NCI-H1092 (cell line): ENCODE results near the gene MACROH2A1.

Source experiments
- DNase-seq: peaks from one replicate; lab custom pipeline; 2025; lab: John Stamatoyannopoulos, UW

MACROH2A1 gene

GRCh38 chr5:135397084-135397483, 1.9 kb downstream of the MACROH2A1 start:
- no peak for DNase-seq

GRCh38 chr5:135396459-135397055, 2.5 kb downstream of the MACROH2A1 start:
- DNase-seq = no peak

DNA sequence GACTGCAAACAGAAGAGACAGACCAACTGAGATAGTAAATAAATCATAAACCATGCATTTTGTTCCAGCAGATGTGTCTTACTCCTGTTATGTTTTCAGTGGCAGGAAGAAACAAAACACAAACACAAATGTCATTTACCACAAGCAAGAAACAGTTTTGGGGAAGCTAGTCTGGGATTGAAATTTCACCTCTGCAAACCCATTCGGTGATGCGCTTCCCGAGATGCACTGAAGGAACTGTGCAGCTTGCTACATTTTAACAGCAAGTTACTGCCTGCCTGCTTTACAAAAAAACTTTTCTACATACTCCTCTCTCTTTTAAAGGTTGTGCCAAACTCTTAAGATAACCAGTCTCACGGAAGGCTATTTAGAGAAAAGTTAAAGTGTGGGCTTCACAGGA, 3.2 kb downstream of the MACROH2A1 start:
- no peak for DNase-seq

DNA sequence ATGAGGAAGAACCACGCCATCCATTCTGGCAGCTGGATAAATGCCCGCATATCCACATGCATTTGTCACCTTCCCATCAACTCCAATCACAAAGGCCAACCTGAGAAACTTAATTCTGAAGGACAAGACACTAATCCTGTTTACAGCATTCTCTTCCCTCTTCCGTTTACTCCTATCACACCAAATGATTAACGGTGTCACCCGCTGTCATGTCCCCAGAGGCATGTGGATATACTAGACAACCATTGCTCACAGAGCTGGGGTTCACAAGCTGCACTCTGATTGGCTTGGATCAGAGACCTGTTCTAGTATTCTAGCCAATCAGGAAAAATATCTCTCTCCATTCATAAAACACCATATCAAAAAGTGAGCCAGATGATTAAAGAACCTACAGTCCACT, 3.6 kb downstream of the MACROH2A1 start:
- no peak for DNase-seq

DNA sequence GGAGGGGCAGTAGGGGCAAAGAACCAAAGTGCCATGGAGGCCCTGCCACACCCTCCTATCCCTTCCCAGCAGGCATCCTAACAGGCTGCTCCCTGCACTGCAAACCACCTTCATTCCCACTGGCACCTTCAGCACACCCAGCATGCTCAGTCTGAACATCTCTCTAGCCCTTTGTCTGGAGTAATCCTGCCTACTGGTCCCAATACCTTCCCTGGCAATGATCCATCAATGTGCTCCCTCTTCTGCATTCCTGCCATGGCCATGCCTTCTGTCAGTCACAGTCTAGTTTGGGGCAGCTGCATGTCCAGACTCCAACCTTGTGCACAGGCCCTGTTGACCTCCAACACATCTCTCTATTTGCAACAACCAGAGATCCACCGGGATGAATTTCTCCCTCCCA, 4.9 kb downstream of the MACROH2A1 start:
- DNase-seq = no peak

- no peak for DNase-seq
Measured at GRCh38 chr5:135393691-135394090, 5.3 kb downstream of the MACROH2A1 start.

DNA sequence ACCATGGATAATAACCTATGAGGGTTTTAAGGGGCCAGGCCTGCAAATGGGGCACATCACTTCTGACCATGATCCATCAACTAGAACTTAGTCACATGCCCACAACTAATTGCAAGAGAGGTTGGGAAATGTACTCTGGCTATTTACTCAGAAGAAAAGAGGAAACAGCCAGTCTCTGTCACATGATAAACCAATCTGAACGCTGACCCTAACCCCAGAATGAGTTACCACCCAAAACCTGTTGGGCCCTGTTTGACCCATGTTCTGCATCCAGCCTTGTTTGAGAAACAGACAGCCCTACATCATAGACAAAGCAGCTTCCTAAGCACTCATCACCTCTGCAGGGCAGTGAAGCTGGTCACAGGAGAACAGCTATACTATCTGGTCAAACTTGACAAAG, 5.8 kb downstream of the MACROH2A1 start:
- no peak for DNase-seq

DNA sequence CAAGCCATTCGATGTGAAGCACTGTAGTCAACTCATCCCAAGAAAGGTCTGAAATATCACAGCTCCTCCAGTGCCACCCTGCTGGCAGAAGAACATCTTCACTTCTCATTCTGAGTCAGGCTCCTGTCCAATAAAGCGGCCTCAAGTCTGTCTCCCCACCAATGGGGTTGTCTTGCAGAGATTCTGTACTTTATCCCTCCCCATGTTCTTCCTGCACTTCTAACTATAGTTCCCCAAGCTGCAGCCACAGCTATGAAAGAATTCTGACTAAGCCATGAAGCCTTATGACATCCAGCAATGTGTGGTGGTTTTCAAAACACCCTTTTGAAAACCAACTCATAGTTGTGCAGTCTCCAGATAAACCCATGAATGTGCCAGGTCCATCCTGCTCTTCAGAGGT, 6.8 kb downstream of the MACROH2A1 start:
- no peak for DNase-seq

DNA sequence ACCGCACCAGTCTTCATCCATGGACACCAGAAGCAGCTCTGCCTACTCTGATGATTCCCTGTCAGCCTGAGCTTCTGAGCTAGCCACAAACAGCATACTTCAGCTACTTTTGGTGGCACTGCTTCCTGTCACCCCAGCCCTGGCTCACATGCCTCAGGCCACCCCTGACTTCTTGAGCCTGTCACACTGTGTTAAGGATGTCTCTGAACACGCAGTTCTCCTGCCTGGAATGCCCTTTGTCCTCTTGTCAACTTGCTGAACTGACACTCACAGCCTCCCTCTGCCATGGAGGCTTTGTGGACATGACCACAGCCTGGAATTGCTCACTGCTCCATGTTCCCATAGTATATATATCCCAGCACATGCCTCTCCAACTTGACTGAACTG, 7.2 kb downstream of the MACROH2A1 start:
- no peak for DNase-seq

DNA sequence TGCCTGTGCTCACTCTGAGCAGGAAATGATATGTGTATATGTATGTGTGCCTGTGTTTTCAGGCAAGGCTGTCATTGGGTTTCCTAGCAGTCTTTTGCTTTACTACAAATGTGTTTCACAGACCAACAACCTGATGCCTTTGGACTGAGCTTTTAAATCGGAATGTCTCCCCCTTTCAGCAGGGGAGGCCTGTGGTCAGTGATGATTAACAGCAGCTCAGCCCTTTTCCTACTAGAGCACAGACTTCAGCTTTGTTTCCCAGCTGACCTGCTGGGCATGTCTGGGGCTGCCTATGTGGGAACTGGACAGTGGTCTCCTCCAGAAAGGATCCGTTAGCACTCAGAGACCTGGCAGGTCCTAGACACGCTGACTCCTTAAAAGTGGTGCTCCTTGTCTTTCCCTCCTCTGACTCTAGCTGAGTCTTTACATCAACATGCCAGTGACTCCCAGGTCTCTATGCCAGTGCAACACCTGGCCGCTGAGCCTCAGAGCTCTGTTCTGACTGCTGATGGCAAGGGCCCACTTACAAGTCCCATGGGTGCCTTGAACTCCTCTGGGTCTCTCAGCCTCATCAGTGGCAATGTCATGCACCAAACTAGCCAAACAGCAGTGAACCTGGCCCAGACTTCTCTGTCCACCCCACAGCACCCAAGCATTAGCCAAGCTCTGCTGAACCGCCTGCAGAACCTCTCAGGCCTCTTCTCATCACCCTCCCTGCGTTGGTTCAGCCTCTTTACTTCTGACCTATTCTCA, 7.7 kb downstream of the MACROH2A1 start:
- no peak for DNase-seq

GRCh38 chr5:135388860-135389435, 10.1 kb downstream of the MACROH2A1 start:
- no peak for DNase-seq

GRCh38 chr5:135387629-135387960, 11.4 kb downstream of the MACROH2A1 start:
- no peak for DNase-seq

DNA sequence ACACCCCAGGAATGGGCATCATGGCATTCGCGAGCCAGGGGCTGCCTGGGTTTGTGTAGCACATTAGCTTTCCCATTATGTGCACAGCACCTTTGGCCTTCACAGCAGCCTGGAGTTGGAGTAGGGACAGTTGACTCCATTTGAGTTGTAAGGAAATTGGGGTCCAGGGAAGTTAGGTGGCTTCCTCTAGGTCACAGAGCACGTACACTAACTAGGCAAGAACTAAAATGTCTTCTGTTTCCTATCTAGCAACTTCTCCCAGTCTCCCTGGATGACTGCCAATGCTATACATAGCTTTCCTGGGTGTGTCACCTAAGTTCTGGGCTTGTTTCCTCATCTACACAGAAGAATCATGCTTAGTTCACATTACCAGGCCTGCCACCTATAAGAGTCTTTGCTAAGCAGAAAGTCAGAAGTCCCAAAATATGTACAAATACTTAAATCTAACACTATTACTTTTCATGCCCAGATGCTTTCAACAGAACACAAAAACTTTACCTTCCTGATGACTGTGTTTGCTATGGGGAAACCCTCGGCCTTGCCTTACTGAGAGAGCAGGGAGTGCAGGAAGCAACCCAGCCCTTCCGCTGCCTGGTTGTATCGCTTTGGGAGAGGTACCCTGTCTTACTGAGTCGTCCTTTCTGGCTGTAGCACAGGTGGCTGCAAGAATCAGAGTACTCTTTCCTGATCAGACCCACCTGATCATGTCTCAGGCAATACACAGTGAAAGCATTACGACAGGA, 12.0 kb downstream of the MACROH2A1 start:
- DNase-seq = no peak

- no peak for DNase-seq
Measured at GRCh38 chr5:135386096-135386495, 12.9 kb downstream of the MACROH2A1 start.

DNA sequence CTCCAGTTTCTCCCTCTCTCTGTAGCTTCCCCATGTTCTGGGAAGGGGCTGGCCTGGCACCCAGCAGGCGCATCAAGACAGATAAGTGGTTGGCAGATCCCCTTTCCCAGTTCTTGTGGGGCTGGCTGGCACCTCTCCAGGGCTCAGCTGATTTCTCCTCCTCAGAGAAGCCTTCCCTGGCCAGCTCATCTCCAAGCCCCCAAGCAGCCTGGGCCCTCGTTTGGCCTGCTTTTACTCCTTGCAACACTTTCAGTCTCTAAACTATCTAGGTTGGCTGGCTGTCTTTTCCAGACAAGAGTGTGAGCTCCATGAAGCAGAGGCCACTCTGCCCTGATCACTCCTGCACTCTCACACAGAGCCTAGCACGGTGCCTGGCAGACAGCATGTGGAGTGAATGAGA, 13.5 kb downstream of the MACROH2A1 start:
- no peak for DNase-seq

DNA sequence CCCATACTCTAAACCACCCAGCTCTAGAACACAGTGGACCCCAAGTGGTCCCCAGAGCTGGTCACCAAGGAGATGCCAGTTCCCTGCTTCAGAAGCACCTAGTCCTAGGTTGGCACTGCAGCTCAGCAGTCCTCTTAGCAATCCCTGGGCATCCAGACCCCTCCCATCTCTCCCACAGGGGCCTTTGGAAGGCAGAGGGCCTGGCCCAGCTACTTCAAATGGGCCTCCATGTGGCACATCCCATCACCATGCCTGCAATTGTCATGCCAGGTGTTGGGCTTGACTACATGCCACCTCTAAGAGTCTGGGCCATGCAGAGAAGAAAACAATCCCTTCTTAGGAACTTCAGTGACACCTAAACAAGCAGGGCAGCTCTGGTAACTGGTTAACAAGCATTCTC, 14.1 kb downstream of the MACROH2A1 start:
- DNase-seq = no peak

GRCh38 chr5:135383803-135384495, 15.1 kb downstream of the MACROH2A1 start:
- DNase-seq = no peak

DNA sequence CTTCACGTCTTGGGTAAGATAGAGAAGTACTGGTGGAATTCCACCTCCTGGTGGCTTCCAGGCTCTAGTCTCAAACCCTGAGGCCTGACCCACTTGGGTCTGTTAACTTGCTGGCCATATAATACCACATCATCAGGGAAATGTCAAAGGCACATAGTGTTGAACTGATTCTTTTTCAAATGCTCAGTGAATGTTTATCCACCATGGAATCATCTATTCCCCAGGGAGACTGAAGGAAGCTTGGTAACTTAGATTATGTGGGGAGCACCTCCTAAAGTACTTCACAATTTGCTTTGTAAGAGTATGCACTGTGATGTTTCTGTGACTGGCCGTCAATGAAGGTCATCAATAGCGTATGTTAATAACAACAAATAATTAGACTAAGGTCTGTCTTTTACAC, 16.1 kb downstream of the MACROH2A1 start:
- no peak for DNase-seq

- no peak for DNase-seq
Measured at GRCh38 chr5:135382106-135382790, 16.8 kb downstream of the MACROH2A1 start.

- no peak for DNase-seq
Measured at GRCh38 chr5:135379046-135379654, 19.9 kb downstream of the MACROH2A1 start.
